Right cardiac atrium (tissue), 5 donors: ENCODE results near the gene FAM20B. TPM values are rescaled to one million over a fixed set of nuclear protein-coding genes. Genes with fewer than 3 reads are reported as not detected.

Experiments
- ATAC-seq, 2 donors: fragments of 200-7000 bp; cut with Tn5 transposase; one replicate each; pipeline versions ENCODE4 v1.8.0 to v1.9.1; 2020; ENCODE audit warnings: moderate library complexity in 2 of 2, mild to moderate bottlenecking in 1 of 2
- DNase-seq, 3 donors: peaks; one replicate each; pipeline ENCODE4 v3.0.0-alpha.2; 2020
- H3K27ac ChIP-seq: one replicate; pipeline ENCODE4 v1.5.1; 2013; ENCODE audit warnings: mild to moderate bottlenecking, low read length, control low read depth, moderate library complexity
- H3K27me3 ChIP-seq: one replicate; pipeline ENCODE4 v1.6.1; 2013; ENCODE audit not compliant: control insufficient read depth, insufficient read depth
- H3K4me1 ChIP-seq: one replicate; pipeline ENCODE4 v1.6.1; 2013; ENCODE audit warnings: low read length; ENCODE audit not compliant: control insufficient read depth, insufficient read depth
- H3K4me3 ChIP-seq: one replicate; pipeline ENCODE4 v1.5.1; 2013; ENCODE audit warnings: low read length, control low read depth
- H3K9me3 ChIP-seq: one replicate; pipeline ENCODE4 v1.6.1; 2013; ENCODE audit warnings: low read length; ENCODE audit not compliant: control insufficient read depth
- WGBS: extraction: QIAGEN DNeasy Blood & Tissue Kit; methylation state at CpG from one replicate; pipeline ENCODE4 v1.1.7; 2013; 5-methylcytosine and 5-hydroxymethylcytosine counted together
- intact Hi-C, 4 donors: fragments of 100-400 bp; cut with DNase I; formaldehyde crosslinking; loops; one replicate each; pipeline versions ENCODE4 v1.11.0 to v1.14.0; 2022 to 2023
- polyA plus RNA-seq: library from polyadenylated mRNA; stranded (reverse); fragments of 200-250 nt; gene quantifications from one replicate; pipeline ENCODE4 v1.2.3, GENCODE V29; 2013
- total RNA-seq, 4 donors: library from RNA; stranded (reverse); fragmentation: NEBNext Ultra II Directional; extraction: Animal tissue kit (Norgen Biotek cat#: 25700); gene quantifications; one replicate each; pipeline ENCODE4 v1.2.1, GENCODE V29; 2021
- donor health status: healthy with polysubstance abuse.
- donor health status: DM: no; HTN: yes; CAD: no.
- donor health status: DM: no; HTN: no; CAD: no.
- donor health status: DM: no; HTN: yes; CAD: no; lungs with severe emphysema.
- donor health status: DM: yes; HTN: yes; CAD: no.

FAM20B gene
- total and polyA plus RNA-seq, 5 donors: 24.2 to 81.3 (median 61.7) TPM

GRCh38 chr1:179052776-179053175 lies 27.1 kb downstream of the FAM20B start:
- WGBS: 73% methylated on average over 2 of the region's 2 CpGs
- no peaks in the 10 kb centered on the region for H3K4me1 ChIP-seq
- H3K4me3 ChIP-seq: no peak overlapping the region
- intact Hi-C loops: no loop called here
- no peaks in the 10 kb centered on the region for H3K27me3 ChIP-seq
- H3K9me3 ChIP-seq: no peaks in the 10 kb centered on the region
- H3K27ac ChIP-seq: no peak overlapping the region
- DNase-seq (no peak), ATAC-seq (no peak)

GRCh38 chr1:179053486-179053885 lies 27.8 kb downstream of the FAM20B start:
- ATAC-seq (no peak), DNase-seq (no peak)
- no peak overlapping the region for H3K4me3 ChIP-seq
- no peaks in the 10 kb centered on the region for H3K9me3 ChIP-seq
- no peaks in the 10 kb centered on the region for H3K27me3 ChIP-seq
- intact Hi-C loops: no loop called here
- 95% methylated on average over 2 of the region's 2 CpGs for WGBS
- no peak overlapping the region for H3K27ac ChIP-seq
- H3K4me1 ChIP-seq: peaks cover 2% of the 10 kb centered on the region

GRCh38 chr1:179055937-179056336 lies 30.2 kb downstream of the FAM20B start:
- WGBS: over 99% methylated on average over 2 of the region's 2 CpGs
- Histone ChIP-seq H3K27ac (no peak overlapping the region), H3K4me1 (peaks cover 2% of the 10 kb centered on the region), H3K9me3 (no peaks in the 10 kb centered on the region), H3K4me3 (no peak overlapping the region), H3K27me3 (no peaks in the 10 kb centered on the region)
- ATAC-seq (no peak), DNase-seq (no peak)
- intact Hi-C loops: no loop called here

GRCh38 chr1:179058487-179059483 lies 33.1 kb downstream of the FAM20B start:
- DNase-seq: no peak
- Histone ChIP-seq H3K27me3 (no peaks in the 10 kb centered on the region), H3K27ac (no peak overlapping the region), H3K9me3 (no peaks in the 10 kb centered on the region), H3K4me1 (peaks cover 2% of the 10 kb centered on the region), H3K4me3 (no peak overlapping the region)
- intact Hi-C loops: no loop called here
- no peak for ATAC-seq
- WGBS: 85% methylated on average over 3 of the region's 3 CpGs

- no peak overlapping the region for H3K27ac ChIP-seq
- intact Hi-C loops: no loop called here
- no peaks in the 10 kb centered on the region for H3K27me3 ChIP-seq
- no peak for DNase-seq
- ATAC-seq: no peak
- H3K9me3 ChIP-seq: no peaks in the 10 kb centered on the region
- no peak overlapping the region for H3K4me3 ChIP-seq
- WGBS: 93% methylated on average over 8 of the region's 8 CpGs
- H3K4me1 ChIP-seq: peaks cover 2% of the 10 kb centered on the region
Observed at GRCh38 chr1:179061360-179062282, 35.9 kb downstream of the FAM20B start.

- ATAC-seq (no peak), DNase-seq (no peak)
- WGBS: 96% methylated on average over 4 of the region's 4 CpGs
- no peaks in the 10 kb centered on the region for H3K27me3 ChIP-seq
- no peak overlapping the region for H3K4me3 ChIP-seq
- no peaks in the 10 kb centered on the region for H3K9me3 ChIP-seq
- intact Hi-C loops: no loop called here
- no peak overlapping the region for H3K27ac ChIP-seq
- no peaks in the 10 kb centered on the region for H3K4me1 ChIP-seq
Observed at GRCh38 chr1:179066471-179066870, 40.8 kb downstream of the FAM20B start.

GRCh38 chr1:179077396-179077795 lies 51.7 kb downstream of the FAM20B start:
- Histone ChIP-seq H3K9me3 (no peaks in the 10 kb centered on the region), H3K27me3 (no peaks in the 10 kb centered on the region), H3K4me1 (no peaks in the 10 kb centered on the region), H3K27ac (no peak overlapping the region), H3K4me3 (no peak overlapping the region)
- DNase-seq (no peak), ATAC-seq (no peak)
- intact Hi-C loops: no loop called here
- WGBS: 84% methylated on average over 7 of the region's 7 CpGs

- H3K4me3 ChIP-seq: no peak overlapping the region
- DNase-seq: no peak
- ATAC-seq: peak in 1 of 2 donors; percentile 31
- no peak overlapping the region for H3K27ac ChIP-seq
- intact Hi-C loops: loop anchor here in 1 of 4 donors (2.0 kb wide), 1 partner anchor 290 kb away; no protein-coding TSS in a partner anchor
- peaks cover 4% of the 10 kb centered on the region for H3K4me1 ChIP-seq
- 52% methylated on average over 18 of the region's 18 CpGs for WGBS
- H3K27me3 ChIP-seq: no peaks in the 10 kb centered on the region
- H3K9me3 ChIP-seq: no peaks in the 10 kb centered on the region
Observed at GRCh38 chr1:179079113-179079761, 53.5 kb downstream of the FAM20B start.

- ATAC-seq: no peak
- no peaks in the 10 kb centered on the region for H3K27me3 ChIP-seq
- peak overlapping the region; percentile 60 for H3K4me3 ChIP-seq
- DNase-seq: no peak
- WGBS: 42% methylated on average over 18 of the region's 18 CpGs
- peak overlapping the region; percentile 42 for H3K27ac ChIP-seq
- peaks cover 4% of the 10 kb centered on the region for H3K4me1 ChIP-seq
- H3K9me3 ChIP-seq: no peaks in the 10 kb centered on the region
- intact Hi-C loops: loop anchor here in 3 of 4 donors (5.0 to 10.0 kb wide), 2 partner anchors 114 to 286 kb away; partner anchors contain the start of gene AXDND1 (in 3 of the 3)
Observed at GRCh38 chr1:179080866-179081686, 55.4 kb downstream of the FAM20B start.
